Keratinocyte (primary cell): ENCODE results near the gene MXRA8. TPM values are rescaled to one million over a fixed set of nuclear protein-coding genes. Genes with fewer than 3 reads are reported as not detected.

Experiments
- DNase-seq: peaks from one replicate; pipeline ENCODE4 v3.0.0-alpha.2; 2011; ENCODE audit warnings: low read depth, missing footprints, low spot score
- FAIRE-seq: peaks from 2 replicates; lab custom pipeline; 2011; peaks lifted over from hg19 to GRCh38; lab: Jason Lieb, UNC
- H2AFZ ChIP-seq: 2 replicates; pipeline ENCODE4 v1.6.0; 2012; ENCODE audit warnings: low read length, control low read depth, inconsistent platforms; ENCODE audit not compliant: control insufficient read depth
- H3K27ac ChIP-seq: 2 replicates; pipeline ENCODE4 v1.5.1; 2011; ENCODE audit warnings: low read length; ENCODE audit not compliant: control insufficient read depth, insufficient read depth
- H3K27me3 ChIP-seq: 3 replicates; pipeline ENCODE4 v1.6.0; 2011; ENCODE audit warnings: low read length; ENCODE audit not compliant: control insufficient read depth, insufficient read depth; ENCODE audit errors: extremely low read depth
- H3K36me3 ChIP-seq, 2 experiments: 2 replicates in 1 of 2; 3 replicates in 1 of 2; pipeline ENCODE4 v1.5.1; 2011; ENCODE audit warnings: low read length in 2 of 2, mild to moderate bottlenecking in 1 of 2; ENCODE audit not compliant: control insufficient read depth in 2 of 2, insufficient read depth in 2 of 2; ENCODE audit errors: extremely low read depth in 1 of 2
- H3K4me1 ChIP-seq: 3 replicates; pipeline ENCODE4 v1.5.1; 2011; ENCODE audit warnings: low read length; ENCODE audit not compliant: control insufficient read depth, insufficient read depth; ENCODE audit errors: extremely low read depth
- H3K4me2 ChIP-seq: 3 replicates; pipeline ENCODE4 v1.6.0; 2011; ENCODE audit warnings: low read depth, low read length; ENCODE audit not compliant: control insufficient read depth, insufficient read depth; ENCODE audit errors: extremely low read depth
- H3K4me3 ChIP-seq, 3 experiments: fragments of 200-600 bp in 1 of 3; sonication (generic) in 1 of 3; 2 replicates in 2 of 3; 3 replicates in 1 of 3; pipeline ENCODE4 v1.5.1; 2011 to 2016; ENCODE audit warnings: low read length in 3 of 3, mild to moderate bottlenecking in 3 of 3, control low read depth in 2 of 3, inconsistent platforms in 1 of 3, low read depth in 1 of 3, mixed read lengths in 1 of 3, mixed run types in 1 of 3, moderate library complexity in 1 of 3; ENCODE audit not compliant: control insufficient read depth in 2 of 3, insufficient read depth in 2 of 3; ENCODE audit errors: extremely low read depth in 1 of 3
- H3K79me2 ChIP-seq: 2 replicates; pipeline ENCODE4 v1.6.0; 2012; ENCODE audit warnings: low read length; ENCODE audit not compliant: control insufficient read depth, insufficient read depth
- H3K9ac ChIP-seq: 3 replicates; pipeline ENCODE4 v1.6.0; 2011; ENCODE audit warnings: low read length; ENCODE audit not compliant: control insufficient read depth, insufficient read depth; ENCODE audit errors: extremely low read depth
- H3K9me1 ChIP-seq: 3 replicates; pipeline ENCODE4 v1.6.0; 2011; ENCODE audit warnings: low read length; ENCODE audit not compliant: control insufficient read depth, insufficient read depth; ENCODE audit errors: extremely low read depth
- H3K9me3 ChIP-seq: 2 replicates; pipeline ENCODE4 v1.5.1; 2012; ENCODE audit warnings: low read depth, low read length; ENCODE audit not compliant: control insufficient read depth
- H4K20me1 ChIP-seq: 3 replicates; pipeline ENCODE4 v1.6.0; 2011; ENCODE audit warnings: low read length; ENCODE audit not compliant: control insufficient read depth, insufficient read depth; ENCODE audit errors: extremely low read depth
- EZH2 ChIP-seq: IDR thresholded peaks from one replicate; pipeline ENCODE4 v1.6.1; 2012; ENCODE audit warnings: inconsistent platforms, mild to moderate bottlenecking, low read length, moderate library complexity
- dilution Hi-C: fragments of 300-500 bp; cut with MboI; formaldehyde crosslinking; loops from one replicate; pipeline ENCODE4 v1.7.0; 2020; ENCODE audit warnings: low sequenced_read_pairs; ENCODE audit not compliant: extremely low pct_ligation_motif_present
- polyA plus RNA-seq, 5 experiments: library from polyadenylated mRNA; depleted of rRNA in 3 of 5; stranded (reverse) in 3 of 5; stranded (forward) in 1 of 5; unstranded in 1 of 5; fragments of >200 nt; gene quantifications; 1 replicate in 1 of 5; 2 replicates in 3 of 5; 3 replicates in 1 of 5; pipeline versions ENCODE4 v1.2.1 to v1.2.3, GENCODE V29; 2011 to 2012; ENCODE audit warnings: missing spikeins in 2 of 5, low read depth in 1 of 5, low replicate concordance in 1 of 5
- TF ChIP-seq, protein P1 (sequence below), 3 experiments: IDR thresholded peaks in 1 of 3; conservative IDR thresholded peaks in 1 of 3; optimal IDR thresholded peaks in 1 of 3; 2 replicates in 2 of 3; 3 replicates in 1 of 3; pipeline versions ENCODE3 to v1.5.1; 2011; ENCODE audit warnings: low read length in 3 of 3, mild to moderate bottlenecking in 3 of 3, moderate library complexity in 2 of 3, control low read depth in 1 of 3, inconsistent platforms in 1 of 3; ENCODE audit not compliant: insufficient read depth in 2 of 3; ENCODE audit errors: extremely low read depth in 1 of 3

Gene MXRA8
- polyA plus RNA-seq, 1 donor (not counting 4 experiments of a cell fraction or from before 2014, with no cell fraction given) = not detected

DNA sequence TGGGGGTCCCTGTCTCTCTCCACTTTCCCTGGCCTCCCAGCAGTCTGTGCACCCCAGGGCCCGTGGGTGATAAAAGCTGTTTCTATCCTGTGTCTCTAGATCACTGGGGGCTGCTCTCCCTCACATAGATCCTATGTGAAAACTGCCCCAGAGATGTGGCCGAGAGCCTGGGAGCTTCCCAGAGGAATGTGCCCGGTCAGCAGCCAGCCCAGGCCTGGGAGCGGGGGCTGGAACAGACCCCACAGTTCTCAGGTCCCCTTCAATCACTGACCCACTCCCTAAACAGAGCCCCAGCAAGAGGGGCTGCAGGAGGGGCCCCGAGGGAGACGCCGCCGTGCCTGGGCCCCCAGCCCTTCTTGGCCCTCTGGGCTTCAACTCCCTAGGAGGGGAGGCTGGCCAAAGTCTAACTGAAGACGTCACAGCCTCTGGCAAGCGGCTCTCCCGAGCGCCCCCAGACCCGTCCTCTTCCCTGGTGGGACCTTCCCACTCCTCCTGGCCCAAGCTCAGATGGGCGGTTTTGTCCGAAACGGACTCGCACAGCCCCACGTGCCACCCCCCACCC lies 403 bp downstream of the MXRA8 start:
- FAIRE-seq = no peak
- TF ChIP-seq, protein P1, sequence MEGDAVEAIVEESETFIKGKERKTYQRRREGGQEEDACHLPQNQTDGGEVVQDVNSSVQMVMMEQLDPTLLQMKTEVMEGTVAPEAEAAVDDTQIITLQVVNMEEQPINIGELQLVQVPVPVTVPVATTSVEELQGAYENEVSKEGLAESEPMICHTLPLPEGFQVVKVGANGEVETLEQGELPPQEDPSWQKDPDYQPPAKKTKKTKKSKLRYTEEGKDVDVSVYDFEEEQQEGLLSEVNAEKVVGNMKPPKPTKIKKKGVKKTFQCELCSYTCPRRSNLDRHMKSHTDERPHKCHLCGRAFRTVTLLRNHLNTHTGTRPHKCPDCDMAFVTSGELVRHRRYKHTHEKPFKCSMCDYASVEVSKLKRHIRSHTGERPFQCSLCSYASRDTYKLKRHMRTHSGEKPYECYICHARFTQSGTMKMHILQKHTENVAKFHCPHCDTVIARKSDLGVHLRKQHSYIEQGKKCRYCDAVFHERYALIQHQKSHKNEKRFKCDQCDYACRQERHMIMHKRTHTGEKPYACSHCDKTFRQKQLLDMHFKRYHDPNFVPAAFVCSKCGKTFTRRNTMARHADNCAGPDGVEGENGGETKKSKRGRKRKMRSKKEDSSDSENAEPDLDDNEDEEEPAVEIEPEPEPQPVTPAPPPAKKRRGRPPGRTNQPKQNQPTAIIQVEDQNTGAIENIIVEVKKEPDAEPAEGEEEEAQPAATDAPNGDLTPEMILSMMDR (optimal IDR thresholded peaks at IDR 0.05 in 1 of 3, IDR thresholded peaks at IDR 0.05 in 1 of 3, conservative IDR thresholded peaks at IDR 0.05 in 1 of 3; ENCODE audit: extremely low read depth in 1 of 3, insufficient read depth in 2 of 3, low read length in 3 of 3) = no peak
- TF ChIP-seq EZH2 = no peak
- Histone ChIP-seq H3K27me3 (peaks cover 8% of the 10 kb centered on the region), H3K36me3 (no peaks in the 10 kb centered on the region), H3K9me1 (no peaks in the 10 kb centered on the region), H3K4me3 (no peak overlapping the region), H3K4me1 (peaks cover 19% of the 10 kb centered on the region), H3K4me2 (no peak overlapping the region), H3K79me2 (no peaks in the 10 kb centered on the region), H3K9ac (no peak overlapping the region), H3K27ac (no peak overlapping the region), H3K9me3 (no peaks in the 10 kb centered on the region), H4K20me1 (no peaks in the 10 kb centered on the region), H2AFZ (no peak overlapping the region)
- DNase-seq = no peak
- dilution Hi-C loops = no loop called here

DNA sequence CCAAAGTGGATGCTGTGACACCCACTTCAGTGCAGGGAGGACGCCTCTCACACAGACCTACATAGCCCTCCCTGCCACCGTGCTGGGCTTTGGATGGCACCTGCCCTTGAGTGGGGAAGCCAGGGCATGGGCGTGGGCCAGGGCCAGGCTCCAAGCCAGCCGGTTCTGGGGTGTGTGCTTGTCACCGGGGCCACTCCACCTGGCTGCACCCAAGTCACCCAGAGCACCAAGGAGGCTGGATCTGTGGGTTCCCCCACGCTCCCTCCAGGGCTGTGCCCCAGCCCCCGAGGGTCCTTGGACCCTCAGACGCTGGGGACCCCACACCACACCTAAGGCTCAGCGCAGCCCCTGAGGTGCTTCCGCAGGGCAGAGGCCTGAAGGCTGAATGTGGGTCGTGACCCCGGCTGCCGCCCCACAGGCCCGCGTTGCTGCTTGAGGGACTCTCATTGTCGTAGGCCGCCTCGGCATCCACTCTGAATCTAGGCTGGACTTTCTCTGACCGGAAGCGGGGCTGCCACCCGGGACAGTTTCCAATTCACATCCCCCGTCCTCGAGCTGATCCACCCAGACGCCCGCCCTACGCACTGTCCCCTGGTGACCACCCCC lies 1.5 kb downstream of the MXRA8 start:
- FAIRE-seq (no peak), DNase-seq (no peak)
- Histone ChIP-seq H2AFZ (no peak overlapping the region), H3K27me3 (peaks cover 8% of the 10 kb centered on the region), H3K36me3 (no peaks in the 10 kb centered on the region), H3K9me3 (no peaks in the 10 kb centered on the region), H3K27ac (no peak overlapping the region), H3K79me2 (no peaks in the 10 kb centered on the region), H3K4me3 (no peak overlapping the region), H3K9ac (no peak overlapping the region), H3K4me2 (no peak overlapping the region), H4K20me1 (no peaks in the 10 kb centered on the region), H3K9me1 (no peaks in the 10 kb centered on the region), H3K4me1 (peaks cover 21% of the 10 kb centered on the region)
- dilution Hi-C loops = no loop called here
- TF ChIP-seq, protein P1 (optimal IDR thresholded peaks at IDR 0.05 in 1 of 3, IDR thresholded peaks at IDR 0.05 in 1 of 3, conservative IDR thresholded peaks at IDR 0.05 in 1 of 3; ENCODE audit: extremely low read depth in 1 of 3, insufficient read depth in 2 of 3, low read length in 3 of 3) = no peak
- TF ChIP-seq EZH2 = no peak
